Putamen (tissue), 1 donor: ENCODE data around the gene SSBP3.
"Not testable (repeated sequence)": the region's sequence is repeated elsewhere in the genome, so short reads cannot be mapped to it uniquely, and the experiment has no call there.

Experiments
- DNase-seq: peaks from one replicate; pipeline ENCODE4 v3.0.0-alpha.2; 2016; ENCODE audit warnings: low spot score

Gene SSBP3

GRCh38 chr1:54406339-54407153 lies at the start of gene SSBP3:
TSS of gene SSBP3 (minus strand) at chr1:54406394.
- peak; percentile 93 for DNase-seq

- no peak for DNase-seq
Observed at GRCh38 chr1:54453509-54453908, 47.3 kb upstream of the SSBP3 start.

DNA sequence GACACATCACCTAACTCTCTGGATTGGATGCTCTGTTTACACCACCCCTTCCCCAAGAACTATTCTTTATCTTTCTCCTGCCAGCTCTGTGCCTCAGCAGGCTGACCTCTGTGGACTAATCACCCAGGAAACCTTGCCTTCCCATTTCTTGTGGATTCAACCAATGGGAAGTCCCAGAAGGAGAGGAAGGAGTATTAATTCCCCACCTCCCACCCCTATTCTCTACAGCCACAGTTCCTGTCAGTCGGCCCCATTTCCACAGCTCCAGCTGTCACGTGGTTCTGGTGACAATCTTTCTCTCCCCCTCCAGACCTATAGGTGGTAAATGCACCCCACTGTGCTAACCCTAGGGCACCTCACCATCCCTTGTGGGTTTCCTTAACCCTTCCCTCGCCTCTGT lies 46.8 kb upstream of the SSBP3 start:
- no peak for DNase-seq

- not testable (repeated sequence) for DNase-seq
Observed at GRCh38 chr1:54449431-54449830, 43.2 kb upstream of the SSBP3 start.

DNA sequence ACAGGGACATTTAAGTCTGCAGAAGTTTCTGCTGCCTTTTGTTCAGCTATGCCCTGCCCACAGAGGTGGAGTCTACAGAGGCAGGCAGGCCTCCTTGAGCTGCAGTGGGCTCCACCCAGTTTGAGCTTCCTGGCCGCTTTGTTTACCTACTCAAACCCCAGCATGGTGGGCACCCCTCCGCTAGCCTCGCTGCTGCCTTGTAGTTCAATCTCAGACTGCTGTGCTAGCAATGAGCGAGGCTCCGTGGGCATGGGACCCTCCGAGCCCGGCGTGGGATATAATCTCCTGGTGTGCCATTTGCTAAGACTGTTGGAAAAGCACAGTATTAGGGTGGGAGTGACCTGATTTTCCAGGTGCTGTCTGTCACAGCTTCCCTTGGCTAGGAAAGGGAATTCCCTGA lies 42.6 kb upstream of the SSBP3 start:
- not testable (repeated sequence) for DNase-seq

DNA sequence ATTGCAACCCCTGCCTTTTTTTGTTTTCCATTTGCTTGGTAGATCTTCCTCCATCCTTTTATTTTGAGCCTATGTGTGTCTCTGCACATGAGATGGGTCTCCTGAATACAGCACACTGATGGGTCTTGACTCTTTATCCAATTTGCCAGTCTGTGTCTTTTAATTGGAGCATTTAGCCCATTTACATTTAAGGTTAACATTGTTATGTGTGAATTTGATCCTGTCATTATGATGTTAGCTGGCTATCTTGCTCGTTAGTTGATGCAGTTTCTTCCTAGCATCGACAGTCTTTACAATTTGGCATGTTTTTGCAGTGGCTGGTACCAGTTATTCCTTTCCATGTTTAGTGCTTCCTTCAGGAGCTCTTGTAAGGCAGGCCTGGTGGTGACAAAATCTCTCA lies 40.9 kb upstream of the SSBP3 start:
- DNase-seq = not testable (repeated sequence)

DNA sequence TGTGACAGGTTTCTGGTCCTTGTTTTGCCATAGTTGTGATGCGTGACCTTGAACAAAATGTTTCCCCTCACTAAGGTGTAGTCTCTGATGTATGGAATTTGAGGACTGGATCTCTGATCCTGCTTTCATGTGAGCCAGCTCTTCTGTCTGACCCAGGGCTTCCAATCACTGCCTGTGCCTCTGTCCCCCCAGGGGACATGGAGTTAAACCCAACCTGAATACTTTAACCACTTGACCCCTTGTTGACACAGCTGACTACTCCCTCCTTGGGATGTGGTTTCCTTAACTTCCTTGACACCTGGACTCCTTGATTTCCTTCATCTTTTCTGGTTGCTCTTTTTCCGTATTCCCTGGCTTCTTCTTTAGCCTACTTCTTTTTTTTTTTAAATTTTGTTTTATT lies 36.0 kb upstream of the SSBP3 start:
- DNase-seq = no peak

GRCh38 chr1:54439550-54440223 lies 33.5 kb upstream of the SSBP3 start:
- DNase-seq = no peak

GRCh38 chr1:54437783-54438182 lies 31.6 kb upstream of the SSBP3 start:
- no peak for DNase-seq

- DNase-seq = no peak
Observed at GRCh38 chr1:54436826-54437225, 30.6 kb upstream of the SSBP3 start.

GRCh38 chr1:54429838-54430237 lies 23.6 kb upstream of the SSBP3 start:
- no peak for DNase-seq

GRCh38 chr1:54428837-54429518 lies 22.8 kb upstream of the SSBP3 start:
- no peak for DNase-seq

- DNase-seq = no peak
Observed at GRCh38 chr1:54425152-54425584, 19.0 kb upstream of the SSBP3 start.

GRCh38 chr1:54424398-54424797 lies 18.2 kb upstream of the SSBP3 start:
- no peak for DNase-seq

GRCh38 chr1:54421101-54421504 lies 14.9 kb upstream of the SSBP3 start:
- peak; percentile 88 for DNase-seq

GRCh38 chr1:54418598-54418997 lies 12.4 kb upstream of the SSBP3 start:
- not testable (repeated sequence) for DNase-seq

- DNase-seq = no peak
Observed at GRCh38 chr1:54417123-54417522, 10.9 kb upstream of the SSBP3 start.

DNA sequence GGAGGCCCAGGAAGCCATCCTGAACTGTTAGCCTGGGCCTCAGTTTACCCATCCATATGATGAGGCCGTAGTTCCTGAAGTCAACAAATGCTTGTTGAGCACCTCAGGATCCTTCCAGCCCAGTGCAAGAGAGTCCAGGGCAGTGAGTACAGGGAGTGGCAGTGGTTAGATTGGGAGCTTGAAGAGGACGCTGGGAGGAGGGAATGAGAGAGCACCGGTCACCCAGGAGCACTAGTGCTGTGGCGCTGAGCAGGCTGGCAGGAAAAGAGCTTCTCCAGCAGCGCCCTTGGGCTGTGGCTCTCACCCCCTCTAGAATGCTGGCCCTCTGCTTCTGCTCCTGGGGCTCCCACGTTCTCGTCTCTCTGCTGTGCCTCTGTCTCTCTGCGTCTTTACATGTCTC lies 10.2 kb upstream of the SSBP3 start:
- DNase-seq = no peak

DNA sequence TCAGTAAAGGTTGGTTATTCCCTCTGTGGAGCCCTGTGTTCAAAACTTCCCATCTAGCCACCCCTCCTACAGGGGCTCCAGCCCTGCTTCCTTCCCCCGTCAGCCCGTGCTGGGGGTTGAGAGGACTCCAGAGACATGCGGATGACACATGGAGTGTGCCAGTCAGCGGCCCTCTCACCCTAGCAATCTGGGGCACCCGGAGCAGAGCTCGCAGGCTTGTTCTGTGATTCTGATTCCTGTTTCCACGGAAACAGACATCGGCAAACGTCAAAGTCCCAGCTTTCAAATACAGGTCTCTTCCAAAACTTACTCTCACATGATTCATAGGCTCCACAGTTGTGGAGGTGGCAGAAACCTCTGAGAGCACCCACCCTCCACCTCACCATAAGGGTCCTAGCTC lies 9.8 kb upstream of the SSBP3 start:
- peak; percentile 81 for DNase-seq

DNA sequence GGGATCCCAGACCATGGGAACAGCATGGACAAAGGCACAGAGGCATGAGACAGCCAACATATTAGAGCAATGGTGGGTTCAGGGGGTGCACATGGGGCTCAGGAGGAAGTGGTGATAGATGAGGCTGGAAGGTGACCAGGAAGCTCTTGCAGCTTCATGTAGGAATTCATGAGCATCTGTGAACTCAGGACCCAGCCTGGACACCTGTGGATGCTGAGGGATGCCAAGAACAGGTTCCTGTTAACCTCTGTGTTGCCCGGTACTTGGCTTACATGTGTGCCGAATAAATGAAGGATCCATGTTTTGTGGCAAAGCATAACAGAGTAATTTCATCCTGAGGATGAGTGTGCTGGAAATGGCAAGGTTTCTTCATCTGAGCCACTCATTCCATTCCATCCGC lies 9.3 kb upstream of the SSBP3 start:
- DNase-seq = no peak

GRCh38 chr1:54413732-54414131 lies 7.5 kb upstream of the SSBP3 start:
- no peak for DNase-seq

- DNase-seq = peak; percentile 52
Observed at GRCh38 chr1:54413295-54413694, 7.1 kb upstream of the SSBP3 start.

GRCh38 chr1:54410359-54410758 lies 4.2 kb upstream of the SSBP3 start:
- no peak for DNase-seq
